GM23338 (cell line): ENCODE data around the gene WNT7A. TPM values are rescaled to one million over a fixed set of nuclear protein-coding genes. Genes with fewer than 3 reads are reported as not detected.

Source experiments
- ATAC-seq: fragments of 200-7000 bp; cut with Tn5 transposase; 3 replicates; pipeline ENCODE4 v1.9.1; 2020
- DNase-seq: peaks from one replicate; pipeline ENCODE4 v3.0.0-alpha.2; 2015; ENCODE audit warnings: low spot score
- H2AFZ ChIP-seq: fragments of 200-600 bp; sonication (generic); 2 replicates; pipeline ENCODE4 v1.8.0; 2016; ENCODE audit warnings: antibody characterized with exemption, mild to moderate bottlenecking, moderate library complexity
- H3F3A ChIP-seq: fragments of 200-600 bp; sonication (generic); replicated peaks from 2 replicates; pipeline ENCODE4 v1.8.0; 2017; ENCODE audit warnings: antibody characterized with exemption, mixed run types, low read depth
- H3K27ac ChIP-seq: fragments of 200-600 bp; sonication (generic); 2 replicates; pipeline ENCODE4 v1.6.1; 2016; ENCODE audit warnings: low read depth
- H3K27me3 ChIP-seq: fragments of 200-600 bp; sonication (generic); 2 replicates; pipeline ENCODE4 v1.8.0; 2016; ENCODE audit warnings: mild to moderate bottlenecking, mixed run types, moderate library complexity; ENCODE audit not compliant: insufficient read depth
- H3K36me3 ChIP-seq: fragments of 200-600 bp; sonication (generic); 2 replicates; pipeline ENCODE4 v1.8.0; 2016; ENCODE audit warnings: mild to moderate bottlenecking; ENCODE audit not compliant: insufficient read depth
- H3K4me1 ChIP-seq: fragments of 200-600 bp; sonication (generic); 2 replicates; pipeline ENCODE4 v1.8.0; 2016; ENCODE audit warnings: mild to moderate bottlenecking, moderate library complexity; ENCODE audit not compliant: insufficient read depth
- H3K4me2 ChIP-seq: fragments of 200-600 bp; sonication (generic); 2 replicates; pipeline ENCODE4 v1.7.1; 2017; ENCODE audit warnings: mixed run types
- H3K4me3 ChIP-seq: fragments of 200-600 bp; sonication (generic); 2 replicates; pipeline ENCODE4 v1.6.1; 2016; ENCODE audit warnings: mixed run types
- H3K79me2 ChIP-seq: fragments of 200-600 bp; sonication (generic); replicated peaks from 2 replicates; pipeline ENCODE4 v1.8.0; 2017; ENCODE audit warnings: mild to moderate bottlenecking; ENCODE audit not compliant: insufficient read depth
- H3K9me2 ChIP-seq: fragments of 200-600 bp; sonication (generic); 2 replicates; pipeline ENCODE4 v1.8.0; 2017; ENCODE audit not compliant: insufficient read depth
- H4K20me1 ChIP-seq: fragments of 200-600 bp; sonication (generic); replicated peaks from 2 replicates; pipeline ENCODE4 v1.8.0; 2017; ENCODE audit warnings: mild to moderate bottlenecking; ENCODE audit not compliant: insufficient read depth
- H3K27ac Mint-ChIP-seq: 2 replicates; pipeline ENCODE4 v1.8.0; 2020; ENCODE audit warnings: inconsistent platforms, mild to moderate bottlenecking, moderate library complexity, mixed read lengths
- H3K27me3 Mint-ChIP-seq: 3 replicates; pipeline ENCODE4 v1.8.0; 2022; ENCODE audit warnings: low read depth, mild to moderate bottlenecking, moderate library complexity, mixed read lengths, inconsistent platforms; ENCODE audit not compliant: insufficient read depth, poor library complexity
- H3K36me3 Mint-ChIP-seq: 3 replicates; pipeline ENCODE4 v1.8.0; 2021; ENCODE audit warnings: low read depth, mild to moderate bottlenecking, inconsistent platforms, moderate library complexity, mixed read lengths
- H3K4me1 Mint-ChIP-seq: 3 replicates; pipeline ENCODE4 v1.8.0; 2020; ENCODE audit warnings: mild to moderate bottlenecking, inconsistent platforms, mixed read lengths
- H3K4me3 Mint-ChIP-seq: 3 replicates; pipeline ENCODE4 v1.8.0; 2021; ENCODE audit warnings: moderate library complexity, mild to moderate bottlenecking, inconsistent platforms, mixed read lengths
- H3K9me3 Mint-ChIP-seq: 3 replicates; pipeline ENCODE4 v1.8.0; 2020; ENCODE audit warnings: moderate library complexity, mild to moderate bottlenecking, inconsistent platforms, mixed read lengths
- CREB1 ChIP-seq: fragments of 250-450 bp; sonication (Bioruptor Pico); IDR thresholded peaks from 2 replicates; pipeline ENCODE4 v1.5.0; 2020; ENCODE audit warnings: low read depth, mild to moderate bottlenecking, moderate library complexity
- ETS1 ChIP-seq: IDR thresholded peaks from 2 replicates; pipeline ENCODE4 v1.6.1; 2016; ENCODE audit warnings: antibody characterized with exemption
- EZH2 ChIP-seq: fragments of 200-600 bp; sonication (generic); IDR thresholded peaks from one replicate; pipeline ENCODE4 v1.8.0; 2017; ENCODE audit warnings: antibody characterized with exemption, mild to moderate bottlenecking, low read depth; ENCODE audit not compliant: unreplicated experiment
- JUNB ChIP-seq: IDR thresholded peaks from one replicate; pipeline ENCODE4 v1.6.1; 2016; ENCODE audit warnings: antibody characterized with exemption; ENCODE audit not compliant: unreplicated experiment
- NANOG ChIP-seq: IDR thresholded peaks from 2 replicates; pipeline ENCODE4 v1.6.1; 2016; ENCODE audit warnings: antibody characterized with exemption, borderline replicate concordance
- POLR2AphosphoS5 ChIP-seq: IDR thresholded peaks from 2 replicates; pipeline ENCODE4 v1.6.1; 2016; ENCODE audit warnings: antibody characterized with exemption, low read depth
- STAT1 ChIP-seq: IDR thresholded peaks from one replicate; pipeline ENCODE4 v1.6.1; 2016; ENCODE audit warnings: antibody characterized with exemption; ENCODE audit not compliant: unreplicated experiment
- ZNF462 ChIP-seq: fragments of 250-450 bp; sonication (Bioruptor Pico); IDR thresholded peaks from 2 replicates; pipeline ENCODE4 v1.5.0; 2020; ENCODE audit warnings: mild to moderate bottlenecking, moderate library complexity
- polyA plus RNA-seq: library from polyadenylated mRNA; unstranded; fragments of >200 nt; fragmentation: Nextera tagmentation; extraction: Ambion mirVana; gene quantifications from 2 replicates; pipeline ENCODE4 v1.2.1, GENCODE V29; 2016
- total RNA-seq: library from RNA; depleted of rRNA; stranded (reverse); fragments of >200 nt; shearing (Covaris generic); gene quantifications from 2 replicates; pipeline ENCODE4 v1.2.3, GENCODE V29; 2014

The WNT7A gene
- total and polyA plus RNA-seq, 2 experiments from 2014 or later, result not detected

- TF ChIP-seq ZNF462 (CRISPR knock-in tag) (no peak), JUNB (no peak), STAT1 (no peak)
These were observed 87.8 kb downstream of the WNT7A start (continued) for GRCh38 chr3:13792051-13792490.

GRCh38 chr3:13791198-13792050 is 88.4 kb downstream of the WNT7A start:
- no peak for ATAC-seq
- peaks cover 18% of the 10 kb centered on the region for H3K4me1 Mint-ChIP-seq
- Histone ChIP-seq H3K4me2 (no peak overlapping the region), H3K27ac (no peak overlapping the region), H3K4me1 (no peaks in the 10 kb centered on the region), H3K27me3 (no peaks in the 10 kb centered on the region), H3K9me2 (no peaks in the 10 kb centered on the region), H3K36me3 (no peaks in the 10 kb centered on the region), H3K79me2 (no peaks in the 10 kb centered on the region), H3K4me3 (no peak overlapping the region), H3F3A (no peaks in the 10 kb centered on the region), H4K20me1 (no peaks in the 10 kb centered on the region), H2AFZ (no peak overlapping the region)
- H3K36me3 Mint-ChIP-seq, result no peaks in the 10 kb centered on the region
- DNase-seq, result no peak
- H3K27ac Mint-ChIP-seq, result no peak overlapping the region
- H3K27me3 Mint-ChIP-seq, result peaks cover 13% of the 10 kb centered on the region
- H3K9me3 Mint-ChIP-seq, result no peaks in the 10 kb centered on the region
- no peak overlapping the region for H3K4me3 Mint-ChIP-seq
- TF ChIP-seq POLR2AphosphoS5 (no peak), ETS1 (no peak), ZNF462 (CRISPR knock-in tag) (no peak), EZH2 (no peak), NANOG (no peak), CREB1 (CRISPR knock-in tag) (no peak)
